Measurements from ENCODE around the gene NCBP1.
"Not testable (repeated sequence)": the region's sequence is repeated elsewhere in the genome, so short reads cannot be mapped to it uniquely, and the experiment has no call there.

NCBP1 gene

GRCh38 chr9:97668485-97668884, 34.9 kb downstream of the NCBP1 start:
- FAIRE-seq (no peak), DNase-seq (ENCODE audit: insufficient read length, low spot score) (no peak)

GRCh38 chr9:97670586-97670985, 37.0 kb downstream of the NCBP1 start:
- DNase-seq (ENCODE audit: insufficient read length, low spot score) (no peak), FAIRE-seq (no peak)

GRCh38 chr9:97672403-97672802, 38.8 kb downstream of the NCBP1 start:
- DNase-seq (ENCODE audit: insufficient read length, low spot score) = no peak
- no peak for FAIRE-seq

- FAIRE-seq (no peak), DNase-seq (ENCODE audit: insufficient read length, low spot score) (no peak)
Observed at GRCh38 chr9:97673922-97674321, 40.3 kb downstream of the NCBP1 start.

- DNase-seq (ENCODE audit: insufficient read length, low spot score) = no peak
- FAIRE-seq = no peak
Observed at GRCh38 chr9:97675655-97676054, 42.0 kb downstream of the NCBP1 start.

GRCh38 chr9:97682242-97682641, 48.6 kb downstream of the NCBP1 start:
- no peak for FAIRE-seq
- DNase-seq (ENCODE audit: insufficient read length, low spot score) = no peak

- DNase-seq (ENCODE audit: insufficient read length, low spot score) (no peak), FAIRE-seq (no peak)
Observed at GRCh38 chr9:97688654-97689053, 55.0 kb downstream of the NCBP1 start.

- DNase-seq (ENCODE audit: insufficient read length, low spot score) = no peak
- no peak for FAIRE-seq
Observed at GRCh38 chr9:97689401-97690180, 56.0 kb downstream of the NCBP1 start.

GRCh38 chr9:97694769-97695168, 61.1 kb downstream of the NCBP1 start:
- FAIRE-seq = no peak
- no peak for DNase-seq (ENCODE audit: insufficient read length, low spot score)

- FAIRE-seq (no peak), DNase-seq (ENCODE audit: insufficient read length, low spot score) (no peak)
Observed at GRCh38 chr9:97695390-97695789, 61.8 kb downstream of the NCBP1 start.

GRCh38 chr9:97695995-97696802, 62.6 kb downstream of the NCBP1 start:
- FAIRE-seq (peak; percentile 66), DNase-seq (ENCODE audit: insufficient read length, low spot score) (no peak)

GRCh38 chr9:97696803-97697601, 63.4 kb downstream of the NCBP1 start, which contains the start of gene XPA:
TSS of gene XPA (minus strand) at chr9:97697340. CDS start at chr9:97697292, 48 bp downstream.
- DNase-seq (ENCODE audit: insufficient read length, low spot score) (peak; percentile 80), FAIRE-seq (peak; percentile 84)

- FAIRE-seq = no peak
- DNase-seq (ENCODE audit: insufficient read length, low spot score) = no peak
Observed at GRCh38 chr9:97697837-97698236, 64.2 kb downstream of the NCBP1 start.

GRCh38 chr9:97698865-97699264, 65.2 kb downstream of the NCBP1 start:
- FAIRE-seq = no peak

GRCh38 chr9:97699281-97699680, 65.7 kb downstream of the NCBP1 start:
- not testable (repeated sequence) for DNase-seq (ENCODE audit: insufficient read length, low spot score); FAIRE-seq

More at GRCh38 chr9:97698865-97699264, 65.2 kb downstream of the NCBP1 start:
- DNase-seq (ENCODE audit: insufficient read length, low spot score) = no peak

GRCh38 chr9:97699824-97700223, 66.2 kb downstream of the NCBP1 start:
- not testable (repeated sequence) for FAIRE-seq; DNase-seq (ENCODE audit: insufficient read length, low spot score)

- DNase-seq (ENCODE audit: insufficient read length, low spot score) (no peak), FAIRE-seq (peak; percentile 4)
Observed at GRCh38 chr9:97703437-97704344, 70.1 kb downstream of the NCBP1 start.

- DNase-seq (ENCODE audit: insufficient read length, low spot score) (no peak), FAIRE-seq (no peak)
Observed at GRCh38 chr9:97704345-97704677, 70.7 kb downstream of the NCBP1 start.

- DNase-seq (ENCODE audit: insufficient read length, low spot score) (no peak), FAIRE-seq (no peak)
Observed at GRCh38 chr9:97704851-97705250, 71.2 kb downstream of the NCBP1 start.

GRCh38 chr9:97705354-97705950, 71.8 kb downstream of the NCBP1 start:
- no peak for FAIRE-seq
- DNase-seq (ENCODE audit: insufficient read length, low spot score) = no peak
